Stimulated activated CD4-positive, alpha-beta T cell treated with anti-CD3 and anti-CD28 coated beads, Interleukin-1b, Interleukin-23, amount 100 ng/mL, for 48 hours (primary cell): ENCODE measurements around the gene SHISAL2B.
"Not testable (repeated sequence)": the region's sequence is repeated elsewhere in the genome, so short reads cannot be mapped to it uniquely, and the experiment has no call there.

ENCODE experiments used
- DNase-seq: peaks from one replicate; pipeline ENCODE4 v3.0.0-alpha.2; 2020

The SHISAL2B gene

GRCh38 chr5:64706074-64706473 lies 15.8 kb downstream of the SHISAL2B start:
- not testable (repeated sequence) for DNase-seq

DNA sequence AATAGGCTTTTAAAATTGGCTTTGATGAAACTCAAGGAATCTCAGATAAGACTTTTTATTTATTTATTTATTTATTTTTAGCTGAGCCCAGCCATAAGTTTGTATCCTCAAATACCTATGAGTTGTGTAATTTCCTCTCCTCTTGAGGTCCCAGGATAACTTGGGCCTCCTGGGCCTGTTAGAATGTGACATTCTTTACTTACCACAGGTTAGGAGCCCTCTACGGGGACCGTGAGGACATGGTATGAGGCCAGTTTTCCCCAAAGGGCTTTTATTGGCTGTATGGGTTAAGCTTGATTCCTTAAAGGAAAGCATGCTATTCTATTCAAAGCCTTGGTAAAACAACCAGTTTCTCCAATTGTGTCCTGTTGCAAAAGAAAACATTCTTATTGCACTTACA lies 16.9 kb downstream of the SHISAL2B start:
- DNase-seq: no peak

DNA sequence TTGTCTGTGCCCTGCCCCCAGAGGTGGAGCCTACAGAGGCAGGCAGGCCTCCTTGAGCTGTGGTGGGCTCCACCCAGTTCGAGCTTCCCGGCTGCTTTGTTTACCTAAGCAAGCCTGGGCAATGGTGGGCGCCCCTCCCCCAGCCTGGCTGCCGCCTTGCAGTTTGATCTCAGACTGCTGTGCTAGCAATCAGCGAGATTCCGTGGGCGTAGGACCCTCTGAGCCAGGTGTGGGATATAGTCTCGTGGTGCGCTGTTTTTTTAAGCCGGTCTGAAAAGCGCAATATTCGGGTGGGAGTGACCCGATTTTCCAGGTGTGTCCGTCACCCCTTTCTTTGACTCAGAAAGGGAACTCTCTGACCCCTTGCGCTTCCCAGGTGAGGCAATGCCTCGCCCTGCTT lies 24.2 kb downstream of the SHISAL2B start:
- DNase-seq: not testable (repeated sequence)

DNA sequence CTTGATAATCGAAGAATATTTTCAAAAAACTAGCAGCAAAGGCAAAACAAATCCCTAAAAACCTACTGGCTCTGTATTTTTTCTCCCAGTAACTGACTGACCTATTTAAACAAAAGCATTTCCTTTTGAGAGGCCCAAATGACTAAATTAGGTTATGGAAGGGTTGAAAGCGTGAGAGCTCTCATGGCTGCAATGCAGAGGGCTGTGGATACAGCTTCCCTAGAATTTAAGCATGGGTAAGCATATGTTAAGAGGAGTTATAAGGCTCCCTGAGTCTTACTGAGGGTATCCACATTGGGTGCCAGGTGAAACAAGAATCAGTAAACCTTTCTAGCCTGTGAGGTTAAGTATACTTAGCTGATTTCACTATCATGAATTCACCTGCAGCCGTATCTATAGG lies 32.3 kb downstream of the SHISAL2B start:
- DNase-seq: no peak

- no peak for DNase-seq
Observed at GRCh38 chr5:64727150-64727549, 36.8 kb downstream of the SHISAL2B start.

DNA sequence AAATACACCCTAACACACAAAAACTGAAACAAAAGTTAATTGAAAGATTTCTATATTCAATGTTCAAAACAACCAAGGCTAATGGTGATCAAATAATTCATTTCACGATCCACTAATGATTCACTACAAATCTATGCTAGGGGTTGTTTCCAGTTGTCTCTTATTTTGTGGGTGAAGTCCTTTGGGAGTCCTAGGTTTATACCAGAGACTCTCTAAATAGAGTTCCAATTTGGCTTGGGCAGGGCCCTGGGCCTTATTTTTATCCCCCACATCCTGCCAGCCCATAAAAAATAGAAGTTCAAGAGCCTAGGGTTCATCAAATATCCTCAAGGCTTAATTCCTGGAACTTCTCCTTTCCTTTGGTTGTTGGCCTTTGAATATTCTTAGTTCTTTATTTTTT lies 52.1 kb downstream of the SHISAL2B start:
- no peak for DNase-seq

- DNase-seq: no peak
Observed at GRCh38 chr5:64742821-64743220, 52.5 kb downstream of the SHISAL2B start.

GRCh38 chr5:64744914-64745313 lies 54.6 kb downstream of the SHISAL2B start:
- no peak for DNase-seq

GRCh38 chr5:64746446-64746845 lies 56.1 kb downstream of the SHISAL2B start:
- no peak for DNase-seq

DNA sequence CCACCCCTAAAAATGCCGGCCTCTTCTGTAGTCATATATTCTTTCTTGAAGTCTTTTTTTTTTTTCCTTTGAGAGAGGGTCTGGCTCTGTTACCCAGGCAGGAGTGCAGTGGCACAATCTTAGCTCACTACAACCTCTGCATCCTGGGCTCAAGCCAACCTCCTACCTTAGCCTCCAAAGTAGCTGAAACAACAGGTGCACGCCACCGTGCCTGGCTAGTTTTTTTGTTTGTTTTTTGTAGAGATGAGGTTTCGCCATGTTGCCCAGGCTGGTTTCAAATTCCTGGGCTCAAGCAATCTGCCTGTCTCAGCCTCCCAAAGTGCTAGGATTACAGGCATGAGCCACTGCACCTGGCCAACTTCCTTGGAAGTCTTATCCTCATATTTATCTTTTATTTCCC lies 59.1 kb downstream of the SHISAL2B start:
- no peak for DNase-seq

DNA sequence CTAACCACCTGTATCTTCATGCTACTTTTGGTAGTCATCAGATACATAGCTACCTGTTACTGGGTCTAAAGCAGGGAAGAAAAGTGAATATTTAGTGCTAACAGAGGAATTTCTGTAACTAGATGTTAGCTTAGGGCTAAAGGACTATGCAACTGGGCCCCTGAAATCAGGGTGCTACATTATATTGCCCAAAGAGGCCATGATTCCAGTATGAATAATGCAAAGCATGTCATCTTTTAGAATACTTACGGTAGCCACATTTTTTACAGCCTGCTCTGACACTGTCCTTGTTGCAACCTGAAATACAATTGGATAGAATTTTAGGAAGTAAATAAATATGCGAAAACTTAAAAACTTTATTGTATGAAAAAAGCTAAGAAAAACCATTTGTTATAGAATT lies 63.8 kb downstream of the SHISAL2B start:
- DNase-seq: no peak

DNA sequence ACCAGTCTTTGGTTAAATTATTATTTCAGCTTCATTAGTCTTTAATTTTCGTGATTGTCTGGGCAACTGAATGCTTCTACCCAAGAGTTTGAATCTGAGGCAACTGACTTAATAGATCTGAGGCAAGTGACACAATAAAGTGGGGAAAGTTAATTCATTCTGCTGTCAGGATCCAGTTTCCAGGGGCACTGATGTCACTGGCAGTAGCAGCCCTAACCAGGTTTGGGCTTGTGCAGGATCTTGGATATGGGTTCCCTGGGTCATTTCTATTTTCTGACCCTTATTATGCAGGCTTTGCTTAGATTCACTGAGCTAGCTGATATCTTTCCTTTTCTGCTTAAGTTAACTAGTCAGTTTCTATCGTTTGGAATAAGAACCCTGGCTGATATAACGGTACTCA lies 68.6 kb downstream of the SHISAL2B start:
- no peak for DNase-seq

- no peak for DNase-seq
Observed at GRCh38 chr5:64759960-64760660, 69.8 kb downstream of the SHISAL2B start.

DNA sequence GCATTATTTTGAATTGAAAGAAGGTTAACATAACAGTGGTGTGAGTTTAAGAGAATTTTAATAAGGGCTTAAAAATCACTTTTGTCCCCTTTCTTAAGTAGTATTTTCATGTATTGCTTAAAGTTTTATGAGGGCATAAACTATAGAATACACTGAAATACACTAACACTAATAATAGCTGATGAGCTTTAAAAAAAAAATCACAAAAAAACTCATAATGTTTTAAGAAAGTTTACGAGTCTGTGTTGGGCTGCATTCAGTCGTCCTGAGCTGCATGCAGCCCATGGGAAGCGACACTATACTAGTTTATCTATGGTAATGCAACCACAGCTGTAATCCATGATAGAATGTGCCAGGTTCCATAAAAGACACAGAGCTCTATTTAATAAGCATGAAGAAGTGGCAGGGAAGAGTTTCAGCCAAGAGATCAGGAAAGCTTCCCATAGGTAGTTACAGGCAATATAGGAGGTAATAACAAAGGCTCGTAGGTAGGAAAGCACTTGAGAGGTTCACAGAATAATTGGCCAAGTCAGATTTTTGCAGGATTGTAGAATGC lies 73.7 kb downstream of the SHISAL2B start:
- DNase-seq: no peak

- DNase-seq: no peak
Observed at GRCh38 chr5:64765804-64766504, 75.7 kb downstream of the SHISAL2B start.

DNA sequence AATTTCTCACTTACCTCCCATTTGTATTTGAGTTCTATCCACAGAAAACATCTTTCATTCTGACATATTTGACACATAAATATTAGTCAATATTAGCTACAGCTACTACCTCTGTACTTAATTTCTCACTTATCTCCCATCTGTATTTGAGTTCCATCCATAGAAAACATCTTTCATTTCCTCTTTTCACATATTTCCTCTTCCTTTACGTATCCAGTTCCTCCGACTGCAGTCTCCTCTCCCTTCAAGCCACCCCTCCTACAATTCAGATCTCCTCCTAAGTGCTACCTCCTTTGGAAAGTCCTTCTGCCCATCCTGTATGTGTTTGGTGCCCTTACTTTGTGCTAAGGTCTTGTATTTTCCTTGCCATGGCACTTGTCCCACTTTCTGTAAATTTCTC lies 76.6 kb downstream of the SHISAL2B start:
- no peak for DNase-seq
